ENCODE measurements around the gene LCA5L. TPM values are rescaled to one million over a fixed set of nuclear protein-coding genes. Genes with fewer than 3 reads are reported as not detected.
A peak's percentile ranks its signal among the peaks of the same experiment; 100 is the strongest.

The LCA5L gene
- total RNA-seq, 1 donor from 2014 or later: not detected

GRCh38 chr21:39463308-39463707 is 17.7 kb upstream of the LCA5L start:
- H3K9me3 Mint-ChIP-seq (ENCODE audit: unreplicated experiment): no peaks in the 10 kb centered on the region
- no peaks in the 10 kb centered on the region for H3K36me3 Mint-ChIP-seq (ENCODE audit: unreplicated experiment)
- H3K4me1 Mint-ChIP-seq (ENCODE audit: low read depth, unreplicated experiment): no peaks in the 10 kb centered on the region
- H3K4me3 Mint-ChIP-seq (ENCODE audit: unreplicated experiment): no peak overlapping the region
- TF ChIP-seq CTCF (IDR thresholded peaks at IDR 0.05; ENCODE audit: partially characterized antibody, unreplicated experiment): no peak
- DNase-seq: no peak
- peaks cover 2% of the 10 kb centered on the region for H3K27me3 Mint-ChIP-seq (ENCODE audit: unreplicated experiment)
- H3K27ac Mint-ChIP-seq (ENCODE audit: unreplicated experiment): no peak overlapping the region

- TF ChIP-seq CTCF (IDR thresholded peaks at IDR 0.05; ENCODE audit: partially characterized antibody, unreplicated experiment): no peak
- DNase-seq: no peak
- H3K4me1 Mint-ChIP-seq (ENCODE audit: low read depth, unreplicated experiment): no peaks in the 10 kb centered on the region
- H3K4me3 Mint-ChIP-seq (ENCODE audit: unreplicated experiment): no peak overlapping the region
- H3K27me3 Mint-ChIP-seq (ENCODE audit: unreplicated experiment): peaks cover 2% of the 10 kb centered on the region
- no peaks in the 10 kb centered on the region for H3K36me3 Mint-ChIP-seq (ENCODE audit: unreplicated experiment)
- H3K27ac Mint-ChIP-seq (ENCODE audit: unreplicated experiment): peak overlapping the region; percentile 2
- H3K9me3 Mint-ChIP-seq (ENCODE audit: unreplicated experiment): no peaks in the 10 kb centered on the region
Measured at GRCh38 chr21:39461419-39461818, 15.8 kb upstream of the LCA5L start.

DNA sequence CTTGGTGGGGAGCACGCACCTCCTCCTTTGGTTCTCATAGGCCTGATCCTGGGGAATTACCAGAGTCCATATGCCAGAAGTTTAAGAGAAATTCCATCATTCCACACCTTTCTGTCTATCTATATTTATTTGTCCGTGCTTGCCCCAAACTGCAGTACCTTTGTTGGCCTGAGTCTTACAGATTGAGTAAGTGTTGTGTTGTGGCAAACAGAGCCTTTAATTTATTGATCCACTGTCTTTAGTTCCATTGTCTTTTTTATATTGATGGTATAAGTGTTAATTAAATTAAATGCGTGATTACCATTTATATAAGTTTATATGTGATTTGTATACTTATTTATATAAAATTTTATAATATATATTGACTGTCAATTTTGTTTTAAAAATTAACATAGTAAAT is 11.1 kb upstream of the LCA5L start:
- Mint-ChIP-seq H3K4me1 (ENCODE audit: low read depth, unreplicated experiment) (peaks cover 2% of the 10 kb centered on the region), H3K27ac (ENCODE audit: unreplicated experiment) (no peak overlapping the region), H3K36me3 (ENCODE audit: unreplicated experiment) (no peaks in the 10 kb centered on the region), H3K9me3 (ENCODE audit: unreplicated experiment) (no peaks in the 10 kb centered on the region), H3K4me3 (ENCODE audit: unreplicated experiment) (no peak overlapping the region), H3K27me3 (ENCODE audit: unreplicated experiment) (peaks cover 2% of the 10 kb centered on the region)
- peak; percentile 54 for TF ChIP-seq CTCF (IDR thresholded peaks at IDR 0.05; ENCODE audit: partially characterized antibody, unreplicated experiment)
- no peak for DNase-seq

DNA sequence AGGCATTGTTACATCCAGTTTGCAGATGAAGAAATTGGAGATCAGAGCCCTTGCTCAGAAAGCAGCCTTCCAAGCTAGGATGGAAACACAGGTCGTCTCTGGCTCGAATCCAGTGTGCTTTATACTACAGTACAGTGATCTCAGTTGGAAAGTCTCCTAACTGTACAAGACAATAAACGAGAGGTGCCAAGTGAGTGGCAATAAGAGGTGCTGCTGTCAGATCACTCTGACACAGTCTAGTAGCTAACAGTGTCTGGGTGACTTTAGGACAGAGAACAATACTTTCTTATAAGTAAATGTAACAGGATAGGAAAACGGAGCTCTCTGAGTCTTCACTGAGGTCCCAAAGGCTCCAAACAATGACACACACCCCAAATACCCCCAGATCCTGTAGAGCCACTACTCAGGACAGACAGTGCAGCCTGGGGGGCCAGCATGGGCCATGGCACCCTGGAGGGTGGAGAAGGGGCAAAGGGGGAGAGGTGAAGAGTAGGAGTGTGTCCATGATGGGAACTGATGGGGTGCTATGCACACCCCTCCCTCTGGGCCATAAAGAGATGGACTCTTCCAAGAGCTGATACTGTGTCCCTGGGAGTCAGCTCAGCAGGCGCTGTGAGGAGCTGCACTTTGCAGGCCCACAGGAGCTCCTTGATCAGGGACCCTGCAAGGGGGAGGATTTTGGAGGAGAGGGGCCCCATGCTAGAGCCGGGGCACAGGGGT is 9.5 kb upstream of the LCA5L start:
- Mint-ChIP-seq H3K36me3 (ENCODE audit: unreplicated experiment) (no peaks in the 10 kb centered on the region), H3K27ac (ENCODE audit: unreplicated experiment) (no peak overlapping the region), H3K4me3 (ENCODE audit: unreplicated experiment) (no peak overlapping the region), H3K27me3 (ENCODE audit: unreplicated experiment) (peaks cover 2% of the 10 kb centered on the region), H3K9me3 (ENCODE audit: unreplicated experiment) (no peaks in the 10 kb centered on the region), H3K4me1 (ENCODE audit: low read depth, unreplicated experiment) (peaks cover 5% of the 10 kb centered on the region)
- DNase-seq: no peak
- no peak for TF ChIP-seq CTCF (IDR thresholded peaks at IDR 0.05; ENCODE audit: partially characterized antibody, unreplicated experiment)

- peaks cover 5% of the 10 kb centered on the region for H3K4me1 Mint-ChIP-seq (ENCODE audit: low read depth, unreplicated experiment)
- no peak for DNase-seq
- H3K36me3 Mint-ChIP-seq (ENCODE audit: unreplicated experiment): no peaks in the 10 kb centered on the region
- TF ChIP-seq CTCF (IDR thresholded peaks at IDR 0.05; ENCODE audit: partially characterized antibody, unreplicated experiment): no peak
- no peak overlapping the region for H3K27ac Mint-ChIP-seq (ENCODE audit: unreplicated experiment)
- no peaks in the 10 kb centered on the region for H3K9me3 Mint-ChIP-seq (ENCODE audit: unreplicated experiment)
- no peaks in the 10 kb centered on the region for H3K27me3 Mint-ChIP-seq (ENCODE audit: unreplicated experiment)
- H3K4me3 Mint-ChIP-seq (ENCODE audit: unreplicated experiment): no peak overlapping the region
Measured at GRCh38 chr21:39453571-39454179, 8.1 kb upstream of the LCA5L start.

All from glutamatergic neuron (in vitro differentiated cells).